Pancreas (tissue), 10 donors: ENCODE data around the gene SLC6A3. TPM values are rescaled to one million over a fixed set of nuclear protein-coding genes. Genes with fewer than 3 reads are reported as not detected.

ENCODE experiments used
- ATAC-seq, 4 donors: fragments of 200-7000 bp; cut with Tn5 transposase; one replicate each; pipeline versions ENCODE4 v1.8.0 to v1.9.1; 2020; ENCODE audit warnings: mild to moderate bottlenecking in 4 of 4, moderate library complexity in 4 of 4
- DNase-seq, 6 donors: peaks; one replicate each; pipeline ENCODE4 v3.0.0-alpha.2; 2020
- FAIRE-seq: peaks from 2 replicates; lab custom pipeline; 2012; peaks lifted over from hg19 to GRCh38; lab: Jason Lieb, UNC
- H3K27ac ChIP-seq, 4 donors: fragments of 200-600 bp; sonication (generic); 1 replicate in 3 of 4; 2 replicates in 1 of 4; pipeline versions ENCODE4 v1.5.0 to v1.8.0; 2020
- H3K27me3 ChIP-seq, 4 donors: fragments of 200-600 bp; one replicate each; pipeline ENCODE4 v1.8.0; 2021
- H3K36me3 ChIP-seq, 3 donors: fragments of 200-600 bp; sonication (generic) in 1 of 3; one replicate each; pipeline versions ENCODE4 v1.5.0 to v1.8.0; 2020 to 2021
- H3K4me1 ChIP-seq, 3 donors: fragments of 200-600 bp; one replicate each; pipeline ENCODE4 v1.8.0; 2021
- H3K4me3 ChIP-seq, 4 donors: fragments of 200-600 bp; sonication (generic) in 2 of 4; one replicate each; pipeline versions ENCODE4 v1.5.0 to v1.8.0; 2020 to 2021
- H3K9me3 ChIP-seq, 4 donors: fragments of 200-600 bp; one replicate each; pipeline ENCODE4 v1.8.0; 2021
- WGBS, 2 donors: extraction: QIAGEN DNeasy Blood & Tissue Kit; methylation state at CpG; one replicate each; pipeline ENCODE4 v1.1.7; 2013; 5-methylcytosine and 5-hydroxymethylcytosine counted together
- intact Hi-C, 3 donors: fragments of 100-400 bp; cut with DNase I; formaldehyde crosslinking; loops; one replicate each; pipeline versions ENCODE4 v1.11.1 to v1.14.2; 2022
- polyA plus RNA-seq, 2 donors: library from polyadenylated mRNA; stranded (reverse); fragments of 200-250 nt; gene quantifications; one replicate each; pipeline ENCODE4 v1.2.3, GENCODE V29; 2013
- total RNA-seq, 6 donors: library from RNA; stranded (reverse); fragmentation: NEBNext Ultra II Directional in 4 of 6; extraction: Animal tissue kit (Norgen Biotek cat#: 25700) in 4 of 6; gene quantifications; one replicate each; pipeline versions ENCODE4 v1.2.1 to v1.2.4, GENCODE V29; 2021 to 2023
- TF ChIP-seq, protein P1 (sequence below), 4 donors: fragments of 200-600 bp; sonication (generic) in 3 of 4; IDR thresholded peaks; one replicate each; pipeline versions ENCODE4 v1.5.0 to v1.8.0; 2021; ENCODE audit warnings: antibody characterized with exemption in 4 of 4
- donor health status: healthy with polysubstance abuse.
- donor health status: DM: no; HTN: no; CAD: no; lungs with moderate emphysema.
- donor health status: DM: no; HTN: no; CAD: no.
- donor health status: control.
- donor health status: control.
- donor health status: Bipolar disorder and iron deficiency.
- donor health status: DM: yes; HTN: yes; CAD: no.
- donor health status: DM: no; HTN: no; CAD: no.
- donor health status: DM: no; HTN: no; CAD: no.
- donor health status: DM: yes; HTN: yes; CAD: no.

SLC6A3 gene
- total and polyA plus RNA-seq, 8 donors, result not detected

DNA sequence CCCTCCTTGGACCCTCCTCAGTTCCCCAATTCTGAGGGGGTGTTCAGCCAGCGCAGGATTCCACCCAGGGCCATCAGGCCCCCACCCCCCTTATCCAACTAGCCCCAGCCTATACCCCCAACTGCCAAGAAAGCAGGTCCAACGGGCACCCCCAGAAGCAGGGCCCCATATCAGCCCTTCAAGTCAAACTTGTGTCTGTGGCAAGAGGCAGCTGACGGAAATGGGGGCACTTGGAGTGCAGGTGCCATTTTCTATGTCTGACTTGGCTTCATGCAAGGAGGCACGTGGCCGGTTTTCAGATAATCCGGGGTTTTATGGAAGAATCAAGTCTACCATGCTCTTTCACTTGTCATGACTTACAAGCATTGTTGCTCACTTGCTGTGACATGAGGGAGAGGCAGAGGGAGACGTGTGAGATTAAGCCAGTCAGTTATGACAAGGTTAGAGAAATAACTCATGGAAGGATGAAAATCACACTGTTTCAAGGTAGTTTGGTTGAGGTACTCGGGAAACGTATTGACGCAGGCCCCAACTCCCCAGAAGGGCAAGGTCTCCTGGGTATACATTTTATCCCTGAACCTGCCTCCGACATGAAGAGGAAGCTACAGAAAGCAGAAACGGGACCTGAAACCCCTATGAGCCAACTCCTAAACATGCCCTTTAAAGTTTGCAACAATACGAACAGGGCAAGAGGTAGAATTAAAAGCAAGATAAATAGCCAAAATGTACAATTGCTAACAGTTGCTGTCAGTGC, 73.8 kb downstream of the SLC6A3 start:
- H3K27me3 ChIP-seq, result no peaks in the 10 kb centered on the region
- FAIRE-seq (no peak), ATAC-seq (no peak), DNase-seq (no peak)
- TF ChIP-seq, protein P1, sequence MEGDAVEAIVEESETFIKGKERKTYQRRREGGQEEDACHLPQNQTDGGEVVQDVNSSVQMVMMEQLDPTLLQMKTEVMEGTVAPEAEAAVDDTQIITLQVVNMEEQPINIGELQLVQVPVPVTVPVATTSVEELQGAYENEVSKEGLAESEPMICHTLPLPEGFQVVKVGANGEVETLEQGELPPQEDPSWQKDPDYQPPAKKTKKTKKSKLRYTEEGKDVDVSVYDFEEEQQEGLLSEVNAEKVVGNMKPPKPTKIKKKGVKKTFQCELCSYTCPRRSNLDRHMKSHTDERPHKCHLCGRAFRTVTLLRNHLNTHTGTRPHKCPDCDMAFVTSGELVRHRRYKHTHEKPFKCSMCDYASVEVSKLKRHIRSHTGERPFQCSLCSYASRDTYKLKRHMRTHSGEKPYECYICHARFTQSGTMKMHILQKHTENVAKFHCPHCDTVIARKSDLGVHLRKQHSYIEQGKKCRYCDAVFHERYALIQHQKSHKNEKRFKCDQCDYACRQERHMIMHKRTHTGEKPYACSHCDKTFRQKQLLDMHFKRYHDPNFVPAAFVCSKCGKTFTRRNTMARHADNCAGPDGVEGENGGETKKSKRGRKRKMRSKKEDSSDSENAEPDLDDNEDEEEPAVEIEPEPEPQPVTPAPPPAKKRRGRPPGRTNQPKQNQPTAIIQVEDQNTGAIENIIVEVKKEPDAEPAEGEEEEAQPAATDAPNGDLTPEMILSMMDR (IDR thresholded peaks at IDR 0.05), result no peak
- no peak overlapping the region for H3K27ac ChIP-seq
- no peaks in the 10 kb centered on the region for H3K36me3 ChIP-seq
- 75 to 78% methylated on average over 13 of the region's 13 CpGs for WGBS, 2 donors
- no peak overlapping the region for H3K4me3 ChIP-seq
- H3K4me1 ChIP-seq, result no peaks in the 10 kb centered on the region
- H3K9me3 ChIP-seq, result no peaks in the 10 kb centered on the region
- intact Hi-C loops, result no loop called here

DNA sequence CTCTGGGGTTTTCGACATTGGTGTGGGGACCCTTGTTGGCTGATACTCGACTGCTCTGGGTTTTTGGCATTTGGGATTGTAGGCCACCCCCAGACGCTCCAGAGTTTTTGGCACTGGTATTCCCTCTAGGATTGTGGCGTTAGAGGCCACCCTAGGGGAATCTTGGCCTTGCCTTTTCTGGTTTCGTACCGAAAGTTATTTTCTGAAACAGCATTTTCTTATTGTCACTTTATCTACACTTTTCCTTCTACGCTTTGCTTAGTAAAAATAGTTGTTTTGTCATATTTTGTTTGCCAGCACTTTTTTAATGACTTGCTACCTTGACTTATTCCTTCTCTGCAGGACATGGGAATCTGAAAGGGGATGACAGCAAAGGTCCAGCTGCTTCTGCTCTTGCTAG, 75.2 kb downstream of the SLC6A3 start:
- no peaks in the 10 kb centered on the region for H3K36me3 ChIP-seq
- H3K9me3 ChIP-seq, result no peaks in the 10 kb centered on the region
- H3K4me1 ChIP-seq, result no peaks in the 10 kb centered on the region
- no peaks in the 10 kb centered on the region for H3K27me3 ChIP-seq
- 73 to 84% methylated on average over 7 of the region's 7 CpGs for WGBS, 2 donors
- H3K4me3 ChIP-seq, result no peak overlapping the region
- no peak overlapping the region for H3K27ac ChIP-seq
- FAIRE-seq (no peak), ATAC-seq (no peak), DNase-seq (no peak)
- intact Hi-C loops, result no loop called here
- TF ChIP-seq, protein P1 (IDR thresholded peaks at IDR 0.05), result no peak

DNA sequence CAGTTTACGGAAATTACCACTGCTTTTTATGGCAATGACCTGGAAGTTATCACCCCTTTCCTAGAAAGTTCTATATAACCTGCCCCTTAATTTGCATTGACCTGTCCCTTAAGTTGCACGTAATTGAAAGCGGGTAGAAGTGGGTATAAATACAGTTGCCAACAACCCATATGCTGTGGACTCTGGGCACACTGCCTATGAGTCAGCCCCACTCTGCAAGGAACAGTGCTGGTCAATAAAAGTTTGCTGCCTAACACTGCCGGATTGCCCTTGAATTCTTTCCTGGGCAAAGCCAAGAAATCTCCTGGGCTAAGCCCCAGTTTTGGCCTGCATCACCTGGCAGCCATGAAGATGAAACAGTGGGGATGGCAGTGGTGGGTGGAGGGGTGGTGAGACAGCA, 76.5 kb downstream of the SLC6A3 start:
- DNase-seq (peak in 1 of 6 donors; percentile 64), FAIRE-seq (no peak), ATAC-seq (peak in 2 of 4 donors; percentile 53 to 69)
- Histone ChIP-seq H3K36me3 (no peaks in the 10 kb centered on the region), H3K4me1 (no peaks in the 10 kb centered on the region), H3K4me3 (no peak overlapping the region), H3K27me3 (no peaks in the 10 kb centered on the region), H3K27ac (no peak overlapping the region), H3K9me3 (no peaks in the 10 kb centered on the region)
- TF ChIP-seq, protein P1 (IDR thresholded peaks at IDR 0.05), result no peak
- intact Hi-C loops, result no loop called here
- 45 to 46% methylated on average over 4 of the region's 4 CpGs for WGBS, 2 donors

GRCh38 chr5:1368236-1368635, 77.0 kb downstream of the SLC6A3 start:
- H3K9me3 ChIP-seq, result no peaks in the 10 kb centered on the region
- no peaks in the 10 kb centered on the region for H3K36me3 ChIP-seq
- no peak overlapping the region for H3K27ac ChIP-seq
- TF ChIP-seq, protein P1 (IDR thresholded peaks at IDR 0.05), result no peak
- 73 to 84% methylated on average over 7 of the region's 7 CpGs for WGBS, 2 donors
- intact Hi-C loops, result no loop called here
- no peaks in the 10 kb centered on the region for H3K27me3 ChIP-seq
- H3K4me1 ChIP-seq, result no peaks in the 10 kb centered on the region
- DNase-seq, result no peak
- no peak for FAIRE-seq
- ATAC-seq, result no peak
- H3K4me3 ChIP-seq, result no peak overlapping the region

DNA sequence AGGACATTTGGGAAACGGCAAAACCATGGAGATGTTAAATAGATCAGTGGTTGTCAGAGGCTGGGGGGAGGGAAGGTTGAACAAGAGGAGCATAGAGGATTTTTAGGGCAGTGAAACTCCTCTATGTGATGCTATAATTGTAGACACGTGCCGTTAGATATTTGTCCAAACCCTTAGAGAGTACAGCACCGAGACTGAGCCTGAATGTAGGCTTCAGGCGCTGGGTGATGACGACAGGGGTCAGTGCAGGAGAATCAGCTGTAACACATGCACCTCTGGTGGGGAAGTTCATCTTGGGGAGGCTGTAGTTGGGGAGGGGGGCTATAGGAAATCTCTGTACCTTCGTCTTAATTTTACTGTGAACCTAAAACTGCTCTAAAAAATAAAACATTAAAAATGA, 78.1 kb downstream of the SLC6A3 start:
- 57 to 60% methylated on average over 7 of the region's 7 CpGs for WGBS, 2 donors
- Histone ChIP-seq H3K36me3 (no peaks in the 10 kb centered on the region), H3K27me3 (no peaks in the 10 kb centered on the region), H3K27ac (no peak overlapping the region), H3K4me3 (no peak overlapping the region), H3K4me1 (no peaks in the 10 kb centered on the region), H3K9me3 (no peaks in the 10 kb centered on the region)
- ATAC-seq (no peak), FAIRE-seq (no peak), DNase-seq (no peak)
- intact Hi-C loops, result no loop called here
- TF ChIP-seq, protein P1 (IDR thresholded peaks at IDR 0.05), result no peak
